HG03060 (cell line): ENCODE data around the gene C1QTNF1.

Experiments
- ATAC-seq: cut with Tn5 transposase; IDR thresholded peaks from one replicate; pipeline ENCODE4 v1.9.1; 2021; ENCODE audit warnings: low read depth, moderate number of reproducible peaks; ENCODE audit not compliant: unreplicated experiment

The C1QTNF1 gene

DNA sequence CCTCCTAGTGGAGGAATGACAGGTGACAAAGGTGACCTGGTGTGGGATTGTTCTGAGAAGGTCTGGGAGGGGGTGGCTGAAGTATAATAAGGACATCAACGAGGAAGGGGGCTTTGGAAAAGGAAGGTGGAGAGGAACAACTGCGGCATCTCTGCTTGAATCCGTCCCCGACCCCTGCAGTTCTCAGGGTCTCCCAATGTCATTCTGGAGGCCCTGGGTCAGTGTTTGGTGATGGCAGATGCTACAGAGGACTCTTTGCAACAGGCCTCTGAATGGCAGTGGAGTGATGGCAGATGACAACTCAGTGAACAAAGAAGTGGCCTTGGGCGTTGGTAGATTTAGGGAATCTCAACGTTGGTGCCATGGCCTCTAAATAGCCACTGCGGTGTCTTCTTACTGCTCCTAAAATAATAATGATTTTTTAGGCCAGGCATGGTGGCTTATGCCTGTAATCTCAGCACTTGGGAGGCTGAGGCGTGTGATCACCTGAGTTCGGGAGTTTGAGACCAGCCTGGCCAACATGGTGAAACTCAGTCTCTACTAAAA lies 52.0 kb downstream of the C1QTNF1 start:
- ATAC-seq: no peak

DNA sequence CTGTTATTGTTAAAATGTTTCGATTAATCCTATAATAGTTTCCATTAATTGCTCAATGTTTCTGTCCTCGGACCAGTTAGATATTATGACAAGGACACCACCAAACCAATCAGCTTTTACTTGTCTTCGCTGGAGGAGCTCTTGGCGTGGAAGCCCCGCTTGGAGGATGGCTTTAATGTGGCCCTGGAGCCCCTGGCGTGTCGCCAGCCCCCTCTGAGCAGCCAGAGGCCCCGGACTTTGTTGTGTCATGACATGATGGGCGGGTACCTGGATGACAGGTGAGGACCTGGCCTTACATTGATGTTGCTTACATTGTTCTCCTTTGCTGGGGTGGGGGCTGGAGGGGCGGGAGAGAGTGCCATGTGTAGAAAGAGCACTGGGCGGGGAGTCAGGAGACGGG lies 53.6 kb downstream of the C1QTNF1 start:
- ATAC-seq: no peak

DNA sequence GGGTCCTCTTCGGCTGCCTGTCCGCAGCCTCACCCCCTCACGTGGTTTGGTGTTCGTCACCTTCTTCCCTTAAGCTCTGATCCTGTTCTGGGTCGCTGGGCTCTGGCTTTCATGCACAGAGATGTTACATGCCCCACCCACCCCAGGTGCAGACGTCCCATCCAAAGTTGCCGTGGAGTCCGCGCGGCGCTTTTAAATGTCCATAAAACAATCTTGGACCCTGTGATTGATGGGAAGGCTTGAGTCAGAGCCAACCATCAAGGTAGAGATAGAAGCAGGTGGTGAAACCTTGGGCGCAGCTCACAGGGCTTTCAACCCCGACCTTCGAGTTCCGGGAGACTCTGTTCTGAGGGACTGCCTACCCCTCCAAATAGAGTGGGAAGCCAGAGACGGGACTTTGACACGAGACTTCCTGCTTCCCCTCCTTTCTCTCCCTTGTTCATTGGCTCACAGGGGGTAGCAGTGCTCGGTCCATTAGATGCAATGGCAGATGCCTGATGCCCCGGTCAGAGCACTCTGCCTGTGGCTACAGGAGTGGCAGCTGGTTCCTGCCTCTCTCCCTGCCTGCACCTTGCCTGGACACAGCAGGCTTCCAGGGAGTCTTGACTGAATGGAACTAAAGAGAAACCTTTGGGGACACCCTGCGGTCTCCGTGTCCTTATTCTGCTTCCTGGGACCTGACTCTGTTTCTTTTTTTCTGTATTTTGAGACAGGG lies 54.7 kb downstream of the C1QTNF1 start:
- ATAC-seq: no peak

DNA sequence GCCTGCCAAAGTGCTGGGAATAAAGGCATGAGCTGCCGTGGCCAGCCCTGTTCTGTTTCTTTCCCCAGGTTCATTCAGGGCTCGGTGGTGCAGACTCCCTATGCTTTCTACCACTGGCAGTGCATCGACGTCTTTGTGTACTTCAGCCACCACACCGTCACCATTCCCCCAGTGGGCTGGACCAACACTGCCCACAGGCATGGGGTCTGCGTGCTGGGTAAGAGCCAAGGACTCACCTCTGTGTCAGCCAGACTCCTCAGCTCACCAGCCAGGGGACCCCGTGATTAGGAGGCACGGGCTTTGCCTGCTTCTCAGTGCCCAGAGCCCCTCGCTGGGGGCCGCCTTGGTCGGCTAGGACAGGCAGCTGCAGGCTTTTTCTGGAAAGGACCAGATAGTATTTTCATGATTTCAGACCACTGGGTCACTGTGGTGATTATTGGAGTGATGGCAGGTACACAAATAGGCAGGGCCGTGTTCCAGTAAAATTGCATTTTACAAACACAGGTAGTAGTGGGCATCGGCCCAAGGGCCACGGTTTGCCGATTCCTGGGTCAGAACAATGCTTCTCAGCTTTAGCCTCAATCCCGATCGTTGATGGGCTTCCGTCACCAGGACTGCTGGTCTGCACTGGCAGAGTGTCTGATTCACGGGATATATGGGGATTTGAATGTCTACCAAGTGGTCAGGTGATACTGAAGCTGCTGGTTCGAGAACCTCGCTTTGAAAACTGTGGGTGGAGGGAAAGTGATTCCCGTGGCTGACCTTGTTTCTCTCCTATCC lies 55.6 kb downstream of the C1QTNF1 start:
- no peak for ATAC-seq

DNA sequence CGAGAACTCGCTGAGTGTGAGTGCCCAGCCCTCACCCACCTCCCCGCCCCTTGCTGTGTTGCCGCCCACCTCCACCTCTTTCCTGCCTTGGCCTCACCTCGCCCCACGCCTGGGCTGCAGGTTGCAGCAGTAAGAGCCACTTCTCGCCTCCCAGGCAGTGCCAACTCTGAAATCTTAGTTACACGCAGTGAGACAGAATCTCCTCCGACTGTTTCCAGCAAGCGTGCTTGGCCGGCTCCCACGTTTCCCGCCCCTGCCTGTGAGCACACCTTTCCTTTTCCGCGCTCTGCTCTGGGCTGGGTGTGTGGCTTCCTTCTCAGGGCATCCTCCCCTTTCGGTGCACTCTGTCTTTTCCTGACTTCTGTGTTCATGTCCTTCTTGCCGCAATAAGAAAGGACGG lies 56.4 kb downstream of the C1QTNF1 start:
- no peak for ATAC-seq

DNA sequence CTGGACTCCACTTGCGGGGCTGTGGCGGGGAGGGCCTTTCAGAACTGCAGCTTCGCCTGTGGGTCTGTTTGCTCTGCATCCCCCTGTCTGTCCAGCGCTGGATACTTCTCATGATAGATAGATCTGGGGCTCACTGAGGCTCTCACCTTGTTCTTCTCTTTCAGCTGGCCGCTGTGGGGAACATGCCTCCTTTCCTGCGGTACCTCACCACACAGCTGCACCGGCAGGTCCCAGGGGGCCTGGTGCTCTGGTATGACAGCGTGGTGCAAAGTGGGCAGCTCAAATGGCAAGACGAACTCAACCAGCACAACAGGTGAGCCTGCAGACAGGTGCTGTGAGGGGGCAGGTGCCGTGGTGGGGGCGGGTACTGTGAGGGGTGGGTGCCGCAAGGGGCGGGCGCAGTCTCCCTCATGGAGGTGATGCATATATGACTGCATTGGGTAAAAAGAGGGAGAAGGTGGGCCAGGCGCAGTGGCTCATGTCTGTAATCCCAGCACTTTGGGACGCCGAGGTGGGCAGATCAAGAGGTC lies 56.9 kb downstream of the C1QTNF1 start:
- no peak for ATAC-seq

DNA sequence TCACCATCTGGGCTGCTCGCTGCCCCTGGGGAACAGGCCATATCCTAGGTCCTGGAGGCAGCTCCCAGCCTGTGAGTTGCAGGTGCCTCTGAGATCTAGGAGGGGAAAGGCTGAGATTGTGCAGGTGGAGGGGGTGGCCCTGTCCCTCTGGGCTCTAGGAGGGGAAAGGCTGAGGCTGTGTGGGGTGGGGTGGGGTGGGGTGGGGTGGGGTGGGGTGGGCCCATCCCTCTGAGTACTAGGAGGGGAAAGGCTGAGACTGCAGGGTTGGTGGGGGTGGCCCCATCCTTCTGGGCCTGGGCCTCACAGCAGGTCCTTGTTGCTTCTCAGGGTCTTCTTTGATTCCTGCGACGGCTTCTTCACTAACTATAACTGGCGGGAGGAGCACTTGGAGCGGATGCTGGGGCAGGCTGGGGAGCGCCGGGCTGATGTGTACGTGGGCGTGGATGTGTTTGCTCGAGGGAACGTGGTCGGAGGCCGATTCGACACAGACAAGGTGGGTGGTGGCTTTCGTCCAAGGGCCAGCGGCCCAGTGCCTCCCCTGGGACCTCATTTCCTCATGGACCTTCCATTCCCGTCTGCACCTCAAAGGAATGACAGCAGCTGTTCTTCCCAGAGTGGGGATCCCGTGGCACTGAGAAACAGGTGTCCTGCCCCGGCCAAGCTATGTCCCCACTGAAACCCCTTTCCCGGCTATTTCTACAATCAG lies 57.8 kb downstream of the C1QTNF1 start:
- ATAC-seq: no peak

DNA sequence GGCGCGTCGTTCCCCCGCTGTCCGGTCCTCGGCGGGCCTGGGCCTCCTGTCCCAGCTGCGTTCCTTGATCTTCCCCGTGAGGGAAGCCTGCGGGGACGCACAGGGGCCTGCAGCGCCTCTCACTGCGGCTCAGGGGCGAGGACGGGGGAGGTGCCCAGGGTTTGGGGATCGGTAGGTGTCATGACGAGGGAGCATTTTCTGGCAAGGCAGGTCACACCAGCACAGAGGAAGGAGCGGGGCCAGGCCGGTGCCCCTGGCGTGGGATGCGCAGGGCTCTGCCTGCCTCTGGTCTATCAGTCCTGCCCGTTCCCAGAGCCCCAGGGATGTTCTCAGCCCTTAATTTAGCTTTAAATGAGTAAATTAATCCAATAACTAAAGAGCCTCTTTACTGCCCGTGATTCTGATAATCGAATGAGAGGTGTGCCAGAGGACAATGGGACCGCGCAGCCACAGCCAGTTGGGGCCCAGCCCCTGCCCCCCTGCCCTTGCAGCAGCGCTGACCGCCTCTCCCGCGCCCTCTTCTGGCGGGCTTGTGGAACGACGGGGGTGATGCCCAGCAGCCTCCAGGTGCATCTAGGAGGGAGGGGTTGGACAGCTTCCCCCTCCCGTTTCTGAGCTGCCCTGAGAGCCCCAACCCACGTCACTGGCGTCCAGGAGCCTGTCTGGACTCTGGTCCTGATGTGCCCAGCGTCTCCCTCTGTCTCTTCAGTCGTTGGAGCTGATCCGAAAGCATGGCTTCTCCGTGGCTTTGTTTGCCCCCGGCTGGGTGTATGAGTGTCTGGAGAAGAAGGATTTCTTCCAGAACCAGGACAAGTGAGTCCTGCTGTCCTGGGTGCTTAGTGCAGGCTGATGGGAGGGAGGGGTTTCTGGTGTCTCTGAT lies 58.6 kb downstream of the C1QTNF1 start:
- no peak for ATAC-seq

DNA sequence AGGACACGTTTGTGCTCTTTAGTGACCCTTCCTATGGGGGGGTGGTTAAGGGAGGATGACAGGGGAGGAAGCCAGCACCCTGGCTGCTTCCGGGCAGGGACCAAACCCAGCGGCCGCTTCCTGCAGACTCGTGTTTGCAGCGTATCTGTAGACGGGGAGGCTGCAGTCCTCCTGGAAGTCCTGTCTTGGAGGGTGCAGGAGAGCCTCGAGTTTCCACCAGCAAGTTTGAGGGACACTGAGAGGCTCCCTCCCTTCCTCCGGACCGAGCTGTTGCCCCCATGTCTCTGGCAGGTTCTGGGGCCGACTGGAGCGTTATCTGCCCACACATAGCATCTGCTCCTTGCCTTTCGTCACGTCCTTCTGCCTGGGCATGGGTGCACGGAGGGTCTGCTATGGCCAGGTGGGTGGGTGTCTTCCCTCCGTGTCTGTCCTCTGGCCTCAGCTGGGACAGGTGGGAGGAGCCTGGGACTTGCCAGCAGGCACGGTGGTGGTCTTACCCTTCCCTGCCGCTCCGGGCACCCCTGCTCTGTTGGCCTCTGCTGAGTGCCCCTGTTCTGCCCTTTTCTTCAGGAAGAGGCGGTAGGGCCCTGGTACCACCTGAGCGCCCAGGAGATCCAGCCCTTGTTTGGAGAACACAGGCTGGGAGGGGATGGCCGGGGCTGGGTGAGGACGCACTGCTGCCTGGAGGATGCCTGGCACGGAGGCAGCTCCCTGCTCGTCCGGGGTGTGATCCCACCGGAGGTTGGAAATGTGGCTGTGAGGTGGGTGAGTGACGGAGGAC lies 59.4 kb downstream of the C1QTNF1 start:
- no peak for ATAC-seq

DNA sequence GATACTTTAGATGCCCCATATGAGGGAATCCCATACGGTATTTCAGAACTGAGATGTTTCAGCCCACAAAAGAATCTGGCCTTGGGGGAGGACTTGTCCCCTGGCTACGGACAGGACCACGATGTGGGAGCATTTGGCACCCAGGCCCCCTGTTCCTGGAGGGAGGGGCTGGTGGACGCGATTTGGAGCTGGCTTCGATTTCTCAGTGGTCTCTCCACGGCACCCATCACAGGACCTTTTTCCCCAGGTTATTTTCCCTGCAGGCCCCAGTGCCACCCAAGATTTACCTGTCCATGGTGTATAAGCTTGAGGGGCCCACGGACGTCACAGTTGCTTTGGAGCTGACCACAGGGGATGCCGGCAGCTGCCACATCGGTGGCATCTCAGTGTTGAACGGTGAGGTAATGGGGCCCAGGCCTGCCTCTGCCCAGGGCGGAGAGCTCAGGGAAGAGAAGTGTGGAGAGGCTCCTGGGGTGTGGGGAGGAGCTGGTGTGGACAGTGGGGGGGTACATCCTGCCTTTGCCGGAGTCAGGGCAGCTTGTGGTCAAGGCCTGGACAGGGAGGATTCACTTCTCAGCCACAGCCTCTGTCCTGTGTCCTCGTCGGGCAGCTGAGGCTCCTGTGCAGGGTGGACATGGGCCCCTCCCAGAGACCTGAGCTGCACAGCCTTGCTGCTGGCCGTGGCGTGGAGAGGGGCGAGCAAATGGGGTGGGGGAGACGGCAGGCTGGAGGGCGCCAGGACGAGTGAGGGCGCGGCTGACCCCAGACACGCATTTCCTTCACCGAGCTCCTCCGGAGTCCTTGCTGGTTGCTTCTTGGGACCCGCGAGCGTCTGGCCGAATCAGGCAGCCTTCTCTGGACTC lies 60.6 kb downstream of the C1QTNF1 start:
- no peak for ATAC-seq

DNA sequence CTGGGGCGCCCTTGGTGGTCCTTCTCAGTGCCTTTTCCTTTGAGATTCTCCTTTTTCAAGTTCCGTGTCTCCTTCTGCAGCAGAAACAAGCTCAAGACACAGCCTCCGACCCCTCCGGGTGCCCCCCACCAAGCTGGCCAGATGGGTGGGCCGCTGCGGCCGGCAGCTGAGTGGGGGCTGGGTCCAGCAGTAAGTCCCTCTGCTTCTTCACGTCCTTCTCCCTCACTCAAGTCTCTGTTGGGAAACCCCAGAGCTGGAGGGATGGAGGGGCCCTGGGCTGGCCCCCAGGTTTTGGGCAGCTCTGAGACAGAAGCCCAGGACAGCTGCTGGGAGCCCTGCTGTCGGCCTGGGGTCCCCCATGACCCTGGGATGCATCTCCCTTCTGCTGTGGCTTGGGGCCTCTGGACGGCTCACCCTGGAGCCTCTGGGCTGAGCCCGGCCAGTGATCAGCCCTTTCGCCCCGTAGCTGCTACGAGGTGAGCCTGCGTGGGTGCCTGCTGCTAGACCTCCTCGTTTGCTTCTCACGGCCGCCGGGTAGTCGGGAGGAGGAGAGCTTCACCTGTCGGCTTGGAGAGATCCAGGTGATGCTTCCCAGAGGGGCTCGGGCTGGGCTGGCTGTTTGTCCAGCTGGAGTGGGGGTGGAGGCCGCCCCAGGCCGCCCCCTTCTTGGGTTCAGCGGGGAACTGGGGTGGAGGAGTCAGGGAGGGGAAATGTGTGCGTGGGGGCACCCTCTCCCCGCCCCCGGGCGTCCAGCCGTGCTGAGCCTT lies 61.4 kb downstream of the C1QTNF1 start:
- no peak for ATAC-seq

DNA sequence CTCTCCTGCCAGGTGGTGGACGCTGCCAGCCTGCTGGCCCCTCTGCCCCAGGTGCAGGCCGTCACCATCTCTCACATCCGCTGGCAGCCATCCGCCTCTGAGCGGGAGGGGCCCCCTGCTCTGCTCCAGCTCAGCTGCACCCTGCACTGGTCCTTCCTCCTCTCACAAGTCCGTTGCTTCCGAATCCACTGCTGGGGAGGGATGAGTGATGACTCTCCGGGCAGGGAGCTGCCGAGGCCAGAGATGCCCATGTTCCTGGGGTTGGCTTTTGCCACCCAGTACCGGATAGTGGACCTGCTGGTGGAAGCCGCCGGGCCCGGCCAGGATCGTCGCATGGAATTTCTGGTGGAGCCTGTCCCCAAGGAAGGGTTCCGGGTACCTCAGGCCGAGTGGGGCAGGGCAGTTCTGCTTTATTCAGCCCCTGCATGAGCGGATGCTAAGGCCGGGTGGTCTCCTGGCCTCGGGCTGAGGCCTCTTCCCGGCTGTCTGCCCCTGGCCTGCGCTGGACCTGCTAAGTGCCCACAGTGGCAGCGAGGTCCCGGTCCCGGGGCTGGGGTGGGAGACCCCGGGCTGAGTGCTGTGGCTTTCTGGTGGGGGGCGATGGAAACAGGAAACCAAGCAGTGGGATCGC lies 62.1 kb downstream of the C1QTNF1 start:
- ATAC-seq: no peak

DNA sequence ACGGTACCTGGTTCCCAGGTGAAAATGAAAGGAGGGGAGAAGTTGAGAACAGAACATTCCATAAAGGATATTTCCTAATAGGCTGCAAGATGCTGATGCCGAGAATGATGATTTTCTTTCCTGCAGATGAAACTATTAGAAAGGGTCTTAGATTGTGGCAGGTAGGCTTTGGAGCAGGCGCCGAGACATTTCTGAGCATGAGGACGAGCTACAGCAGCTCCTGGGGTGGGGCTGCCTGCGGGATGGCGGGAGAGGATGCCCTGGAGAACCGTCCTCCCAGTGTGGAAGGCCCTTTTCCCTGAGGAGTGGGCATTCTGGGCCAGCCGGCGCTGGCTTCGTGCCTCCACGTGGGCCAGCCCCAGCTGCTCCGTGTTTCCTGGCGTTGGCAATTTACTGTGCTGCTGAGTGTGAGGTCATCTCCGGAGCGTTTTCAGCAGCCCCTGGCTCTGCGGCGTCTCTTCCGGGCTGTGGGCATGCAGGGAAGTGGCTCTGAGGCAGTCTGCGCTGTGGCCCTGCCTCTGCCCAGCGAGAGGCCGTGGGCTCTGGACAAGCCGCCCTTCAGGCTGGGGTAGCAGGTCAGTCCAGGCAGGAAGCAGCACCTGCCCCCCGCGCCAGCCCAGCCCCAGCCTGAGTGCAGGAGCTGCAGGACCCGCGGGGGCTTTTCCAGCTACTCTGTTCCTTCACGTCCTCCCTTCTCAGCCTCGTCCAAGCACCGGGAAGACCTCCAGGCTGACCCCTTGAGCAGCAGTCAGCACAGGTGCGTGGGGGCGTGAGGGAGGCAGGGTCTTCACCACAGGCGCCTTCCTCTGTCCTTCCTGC lies 62.8 kb downstream of the C1QTNF1 start:
- ATAC-seq: no peak

DNA sequence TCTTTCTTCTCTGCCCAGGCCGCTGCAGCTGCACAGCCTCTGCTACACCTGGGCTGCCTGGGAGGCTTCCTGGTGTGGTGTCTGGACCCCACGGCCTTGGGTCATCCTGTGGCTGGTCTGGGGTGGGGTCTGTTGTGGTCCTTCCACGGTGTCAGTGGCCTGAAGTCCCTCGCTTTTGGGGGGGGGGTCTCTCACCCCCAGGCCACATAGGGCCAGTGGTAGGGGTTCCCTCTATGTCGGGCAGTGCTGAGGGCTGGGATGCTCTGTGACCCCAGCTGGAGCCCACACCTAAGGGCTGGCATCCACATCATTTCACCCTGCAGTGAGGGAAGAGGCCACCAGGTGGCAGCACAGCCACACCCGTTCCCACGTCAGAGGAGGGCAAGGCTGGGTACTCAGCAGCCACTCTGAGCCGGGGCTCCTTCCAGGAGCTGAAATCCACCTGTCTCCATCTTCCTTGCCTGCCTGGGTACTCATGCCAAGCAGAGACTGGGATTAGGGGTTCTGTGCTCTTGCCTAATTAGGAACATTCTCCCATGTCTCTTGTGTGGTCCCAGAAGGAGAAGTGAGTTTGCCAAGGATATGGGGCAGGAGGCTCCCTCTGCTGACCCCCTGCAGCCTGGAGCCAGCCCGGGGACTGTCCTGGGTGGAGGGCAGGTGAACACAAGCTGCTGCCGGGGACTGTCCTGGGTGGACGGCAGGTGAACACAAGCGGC lies 63.6 kb downstream of the C1QTNF1 start:
- ATAC-seq: no peak

DNA sequence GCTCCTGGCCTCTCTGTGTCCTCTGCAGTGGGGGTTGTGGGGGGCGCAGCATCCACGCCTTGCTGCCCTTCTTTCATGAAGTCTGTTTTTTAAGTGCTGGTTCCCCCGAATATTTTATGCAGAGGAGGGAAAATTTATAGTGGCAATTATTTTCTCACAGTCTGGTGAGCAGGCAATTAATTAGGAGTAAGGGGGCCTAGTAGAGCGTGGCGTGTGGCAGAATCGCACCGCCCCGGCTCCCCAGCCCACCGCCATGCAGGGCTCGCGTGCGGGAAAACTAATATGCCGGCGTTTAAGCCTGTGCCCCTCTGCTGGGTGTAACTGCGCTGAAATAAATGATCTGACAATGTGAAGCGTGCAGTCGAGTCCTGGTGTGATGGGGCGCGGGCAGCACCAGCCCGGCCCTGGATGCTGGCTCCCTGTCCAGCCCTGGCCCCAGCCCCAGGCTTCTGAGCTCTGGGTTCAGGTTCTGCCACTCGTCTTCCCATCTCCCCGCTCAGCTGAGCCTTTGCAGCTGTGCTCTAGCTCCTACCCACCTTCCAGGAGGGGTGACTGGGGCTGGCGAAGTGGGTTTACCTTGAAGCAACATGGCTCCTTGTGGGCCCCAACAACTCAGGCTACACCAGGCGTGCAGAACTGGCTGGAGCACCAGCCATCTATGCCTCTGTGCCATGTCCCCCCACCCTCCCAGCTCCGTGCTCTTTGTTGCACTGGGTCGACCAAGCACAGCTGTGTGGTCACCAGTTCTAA lies 64.5 kb downstream of the C1QTNF1 start:
- ATAC-seq: no peak
